ENCODE data around the gene CERS4. TPM values are rescaled to one million over a fixed set of nuclear protein-coding genes. Genes with fewer than 3 reads are reported as not detected.
A peak's percentile ranks its signal among the peaks of the same experiment; 100 is the strongest.

The CERS4 gene
- total and polyA plus RNA-seq, 2 donors (not counting 3 experiments of a cell fraction or from before 2014, with no cell fraction given): 4.9 to 7.7 TPM

GRCh38 chr19:8252922-8253589 lies 43.9 kb downstream of the CERS4 start:
- DNase-seq (ENCODE audit: low read depth, low spot score) (peak; percentile 69), FAIRE-seq (peak; percentile 90)
- intact Hi-C loops (cut with micrococcal nuclease): loop anchor here (1.0 kb wide), 5 partner anchors 95 to 400 kb away; no protein-coding TSS in a partner anchor
- no peaks in the 10 kb centered on the region for H3K79me2 ChIP-seq (ENCODE audit: control insufficient read depth, insufficient read depth, low read length)
- BruUV-seq (replicated peaks): no TSS peak
- no peaks in the 10 kb centered on the region for H3K9me1 ChIP-seq (replicated peaks; ENCODE audit: control insufficient read depth, extremely low read depth, insufficient read depth, low read length)
- no peak overlapping the region for H3K4me2 ChIP-seq (ENCODE audit: insufficient read depth, low read length)
- H4K20me1 ChIP-seq (replicated peaks; ENCODE audit: control insufficient read depth, extremely low read depth, insufficient read depth, low read length): no peaks in the 10 kb centered on the region
- H3K36me3 ChIP-seq (ENCODE audit: control insufficient read depth in 2 of 2, extremely low read depth in 1 of 2, insufficient read depth in 2 of 2, low read length in 2 of 2): no peaks in the 10 kb centered on the region
- no peaks in the 10 kb centered on the region for H3K27me3 ChIP-seq (ENCODE audit: control insufficient read depth in 2 of 2, insufficient read depth in 2 of 2, low read length in 2 of 2)
- no peaks in the 10 kb centered on the region for H3K4me1 ChIP-seq (ENCODE audit: control insufficient read depth, extremely low read depth, insufficient read depth, low read length)
- no peak overlapping the region for H3K9ac ChIP-seq (replicated peaks; ENCODE audit: extremely low read depth, insufficient read depth, low read length)
- ChIA-PET POLR2A (interaction anchor here (0.6 kb wide), 1 partner anchor 309 kb away, joined by 6 read pairs; no protein-coding TSS in a partner anchor), CTCF (interaction anchor here (0.6 to 9.2 kb wide), 15 partner anchors 10 to 684 kb away, joined by 3 to 117 read pairs (median 3); partner anchors contain the start of gene TIMM44)
- H3K27ac ChIP-seq (ENCODE audit: insufficient read depth, low read depth, low read length): no peak overlapping the region
- no peak overlapping the region for H2AFZ ChIP-seq (ENCODE audit: low read depth, low read length)
- H3K4me3 ChIP-seq (replicated peaks in 1 of 3; ENCODE audit: insufficient read depth in 1 of 3, low read depth in 1 of 3, low read length in 3 of 3): no peak overlapping the region
- dilution Hi-C loops (cut with MboI; ENCODE audit: extremely low pct_ligation_motif_present, low sequenced_read_pairs): no loop called here
- TF ChIP-seq MYC (IDR thresholded peaks at IDR 0.05; ENCODE audit: low read depth, low read length) (no peak), POLR2A (IDR thresholded peaks at IDR 0.05; ENCODE audit: low read depth, low read length) (no peak), EZH2 (IDR thresholded peaks at IDR 0.05; ENCODE audit: borderline replicate concordance, low read depth, low read length, severe bottlenecking) (no peak)
- TF ChIP-seq, protein P1, sequence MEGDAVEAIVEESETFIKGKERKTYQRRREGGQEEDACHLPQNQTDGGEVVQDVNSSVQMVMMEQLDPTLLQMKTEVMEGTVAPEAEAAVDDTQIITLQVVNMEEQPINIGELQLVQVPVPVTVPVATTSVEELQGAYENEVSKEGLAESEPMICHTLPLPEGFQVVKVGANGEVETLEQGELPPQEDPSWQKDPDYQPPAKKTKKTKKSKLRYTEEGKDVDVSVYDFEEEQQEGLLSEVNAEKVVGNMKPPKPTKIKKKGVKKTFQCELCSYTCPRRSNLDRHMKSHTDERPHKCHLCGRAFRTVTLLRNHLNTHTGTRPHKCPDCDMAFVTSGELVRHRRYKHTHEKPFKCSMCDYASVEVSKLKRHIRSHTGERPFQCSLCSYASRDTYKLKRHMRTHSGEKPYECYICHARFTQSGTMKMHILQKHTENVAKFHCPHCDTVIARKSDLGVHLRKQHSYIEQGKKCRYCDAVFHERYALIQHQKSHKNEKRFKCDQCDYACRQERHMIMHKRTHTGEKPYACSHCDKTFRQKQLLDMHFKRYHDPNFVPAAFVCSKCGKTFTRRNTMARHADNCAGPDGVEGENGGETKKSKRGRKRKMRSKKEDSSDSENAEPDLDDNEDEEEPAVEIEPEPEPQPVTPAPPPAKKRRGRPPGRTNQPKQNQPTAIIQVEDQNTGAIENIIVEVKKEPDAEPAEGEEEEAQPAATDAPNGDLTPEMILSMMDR (IDR thresholded peaks at IDR 0.05; ENCODE audit: extremely low read depth in 1 of 2, insufficient read depth in 1 of 2, low read depth in 1 of 2, low read length in 2 of 2): peak; percentile 88 to 91
- TF ChIP-seq, protein P2, sequence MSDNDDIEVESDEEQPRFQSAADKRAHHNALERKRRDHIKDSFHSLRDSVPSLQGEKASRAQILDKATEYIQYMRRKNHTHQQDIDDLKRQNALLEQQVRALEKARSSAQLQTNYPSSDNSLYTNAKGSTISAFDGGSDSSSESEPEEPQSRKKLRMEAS (IDR thresholded peaks at IDR 0.05; ENCODE audit: insufficient read depth, insufficient read length): peak; percentile 10
- no peaks in the 10 kb centered on the region for H3K9me3 ChIP-seq (replicated peaks; ENCODE audit: control insufficient read depth, insufficient read depth, low read length)
